Right lung (tissue), 5 donors: ENCODE measurements around the gene XRCC3. TPM values are rescaled to one million over a fixed set of nuclear protein-coding genes. Genes with fewer than 3 reads are reported as not detected.
A peak's percentile ranks its signal among the peaks of the same experiment; 100 is the strongest.
"Not testable (repeated sequence)": the region's sequence is repeated elsewhere in the genome, so short reads cannot be mapped to it uniquely, and the experiment has no call there.

ENCODE experiments used
- DNase-seq, 2 donors: peaks; one replicate each; pipeline ENCODE4 v3.0.0-alpha.2; 2013
- polyA plus RNA-seq, 5 donors: library from polyadenylated mRNA; unstranded; fragments of 120-200 nt; gene quantifications; one replicate each; pipeline versions ENCODE4 v1.2.1 to v1.2.3, GENCODE V29; 2013; ENCODE audit warnings: inconsistent platforms in 1 of 5, low replicate concordance in 1 of 5; ENCODE audit not compliant: insufficient read length in 5 of 5, insufficient read depth in 1 of 5

The XRCC3 gene
- polyA plus RNA-seq, 5 donors: 16.5 to 26.7 (median 21.3) TPM

DNA sequence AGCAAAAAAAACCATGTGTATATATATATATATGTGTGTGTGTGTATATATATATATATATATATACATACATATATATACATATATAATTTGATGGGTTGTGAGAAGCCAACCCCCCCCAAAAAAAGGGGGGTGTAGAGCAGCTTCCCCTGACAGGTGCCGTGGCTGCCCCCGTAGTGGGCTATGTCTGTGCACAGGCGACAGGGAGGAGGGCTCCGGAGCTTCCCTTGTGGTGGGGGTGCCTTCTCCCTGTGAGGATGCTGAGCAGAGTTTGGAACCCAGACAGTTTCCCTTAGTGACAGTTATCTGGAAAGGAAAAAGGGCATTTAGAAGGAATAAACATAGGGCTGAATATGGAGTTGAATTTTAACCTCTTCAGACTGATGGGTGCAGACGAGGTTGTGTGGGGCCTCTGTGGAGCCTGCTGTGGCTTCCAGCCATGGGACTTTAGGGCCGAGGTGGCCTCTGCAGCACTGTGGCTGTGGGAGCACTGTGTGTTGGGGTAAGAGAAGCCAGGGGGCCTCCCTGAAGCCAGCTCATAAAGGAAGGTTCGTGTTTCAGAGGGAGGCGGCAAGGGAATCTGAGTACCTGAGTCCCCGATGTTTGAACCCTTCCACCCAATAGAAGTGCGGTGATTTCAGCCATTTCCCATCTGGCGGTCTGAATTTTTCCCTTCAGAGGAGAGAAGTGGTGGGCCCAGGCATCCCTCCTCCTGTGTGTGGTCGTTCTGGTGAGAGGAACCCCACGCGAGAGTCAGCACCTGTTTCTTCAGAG lies 19.8 kb downstream of the XRCC3 start:
- no peak for DNase-seq

GRCh38 chr14:103694572-103695026 lies 20.7 kb downstream of the XRCC3 start:
- no peak for DNase-seq

DNA sequence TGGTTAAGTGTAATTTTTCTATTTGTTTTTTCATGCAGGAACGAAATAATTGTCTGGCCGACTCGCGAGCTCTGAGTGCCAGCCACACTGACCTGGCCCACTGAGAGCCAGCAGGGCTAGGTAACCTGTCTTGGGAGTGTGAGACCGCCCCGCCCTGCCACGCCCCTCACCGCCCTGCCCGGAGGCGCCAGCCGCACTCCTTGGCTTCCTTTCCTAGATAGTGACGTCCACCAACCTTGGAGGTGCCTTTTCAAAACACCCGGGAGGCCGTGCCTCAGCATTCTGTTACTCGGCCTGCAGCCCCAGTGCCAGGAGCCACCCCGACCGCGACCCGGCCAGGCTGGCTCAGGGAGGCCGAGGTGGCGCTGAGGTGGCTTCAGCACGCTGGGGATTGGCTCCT lies 21.7 kb downstream of the XRCC3 start:
- DNase-seq: no peak

DNA sequence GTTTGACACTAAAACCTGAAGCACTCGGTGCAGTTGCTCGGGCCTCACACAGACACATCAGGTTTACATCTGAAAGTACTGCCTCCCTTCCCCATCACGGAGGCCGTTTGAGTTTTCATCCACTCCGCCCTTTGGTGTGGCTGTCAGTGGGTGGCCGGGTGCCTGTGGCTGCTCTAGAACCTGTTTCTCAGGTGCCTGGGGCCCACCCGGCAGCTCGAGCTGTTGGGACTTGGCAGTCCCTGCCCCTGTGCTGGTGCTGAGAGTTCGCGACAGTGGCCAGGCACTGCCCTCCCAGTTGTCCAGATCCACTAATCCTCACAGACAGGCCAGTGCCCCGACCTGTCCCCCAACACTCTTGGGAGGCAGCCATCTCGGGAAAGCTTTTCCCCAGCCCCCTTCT lies 22.4 kb downstream of the XRCC3 start:
- DNase-seq: no peak

DNA sequence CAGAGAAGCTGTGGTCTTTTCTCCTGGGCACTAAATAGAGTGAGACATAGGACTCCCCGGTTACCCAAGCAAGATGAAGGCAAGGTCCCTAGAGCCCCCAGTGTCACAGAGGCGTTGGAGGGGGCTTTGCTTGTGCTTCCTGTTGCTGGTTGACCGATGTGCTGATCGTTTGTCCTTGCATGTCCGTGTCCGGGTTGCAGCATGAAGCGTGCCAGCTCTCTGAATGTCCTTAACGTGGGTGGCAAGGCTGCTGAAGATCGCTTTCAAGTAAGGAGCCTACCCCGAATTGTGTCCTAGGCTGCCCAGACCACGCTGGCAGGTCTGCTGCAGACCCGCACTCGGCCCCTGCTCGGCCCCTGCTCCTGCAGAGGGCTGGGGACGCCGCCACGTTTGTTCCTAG lies 23.1 kb downstream of the XRCC3 start:
- DNase-seq: no peak

DNA sequence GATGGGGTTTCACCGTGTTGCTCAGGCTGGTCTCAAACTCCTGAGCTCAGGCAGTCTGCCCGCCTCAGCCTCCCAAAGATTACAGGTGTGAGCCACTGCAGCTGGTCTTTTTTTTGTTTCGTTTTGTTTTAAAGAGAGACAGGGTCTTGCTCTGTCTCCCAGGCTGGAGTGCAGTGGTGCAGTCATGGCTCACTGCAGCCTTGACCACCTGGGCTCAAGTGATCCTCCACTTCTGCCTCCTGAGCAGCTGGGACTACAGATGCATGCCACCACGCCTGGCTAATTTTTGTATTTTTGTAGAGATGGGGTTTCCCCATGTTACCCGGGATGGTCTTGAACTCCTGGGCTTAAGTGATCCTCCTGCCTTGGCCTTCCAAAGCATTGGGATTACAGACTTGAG lies 23.6 kb downstream of the XRCC3 start:
- not testable (repeated sequence) for DNase-seq

GRCh38 chr14:103690332-103690731 lies 24.9 kb downstream of the XRCC3 start:
- DNase-seq: no peak

DNA sequence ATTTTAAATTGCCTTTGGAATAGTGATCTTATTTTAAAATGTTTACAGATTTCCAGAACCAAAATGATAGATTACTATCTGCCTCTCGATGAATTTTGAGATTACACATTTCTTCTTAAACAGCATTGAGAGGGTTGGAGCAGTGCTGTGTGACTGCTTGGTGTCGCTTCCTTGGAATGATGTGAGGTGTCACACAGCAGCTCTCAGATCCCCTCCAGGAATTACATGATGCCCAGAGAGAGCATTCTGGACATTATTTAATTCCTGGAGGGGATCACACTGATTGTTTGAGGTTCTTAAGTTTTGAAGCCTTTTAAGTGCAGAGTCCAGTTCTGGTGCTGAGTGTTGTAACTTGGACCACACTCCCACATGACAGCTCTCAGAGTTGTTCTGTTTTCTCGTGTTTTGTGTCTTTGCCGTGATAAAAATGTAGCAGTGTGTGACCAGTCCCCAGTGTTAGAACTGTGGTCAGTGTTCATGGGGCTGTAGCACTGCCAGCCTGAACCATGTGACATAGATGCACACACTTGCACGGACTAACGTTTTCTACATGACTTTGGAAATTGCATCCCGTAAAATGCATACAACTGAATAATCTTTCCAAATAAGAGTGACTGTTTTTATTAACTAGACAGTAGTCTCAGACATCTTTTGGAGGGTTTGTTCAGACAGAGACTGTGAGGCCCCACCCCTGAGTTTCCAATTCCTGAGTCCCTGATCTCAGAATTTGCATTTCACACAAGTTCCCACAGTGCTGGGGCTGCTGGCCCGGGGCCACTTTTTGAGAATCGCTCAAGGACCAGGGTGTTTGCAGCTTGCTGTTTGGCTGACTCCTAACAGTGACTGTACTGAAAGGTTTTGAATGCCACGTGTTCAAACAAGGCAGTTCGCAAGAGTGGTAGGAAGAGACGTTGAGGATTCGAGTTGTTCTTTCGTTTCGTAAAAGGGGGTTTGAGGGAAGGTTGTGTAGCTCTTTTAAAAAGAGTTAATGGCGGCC lies 26.0 kb downstream of the XRCC3 start:
- DNase-seq: peak in 1 of 2 donors; percentile 46

DNA sequence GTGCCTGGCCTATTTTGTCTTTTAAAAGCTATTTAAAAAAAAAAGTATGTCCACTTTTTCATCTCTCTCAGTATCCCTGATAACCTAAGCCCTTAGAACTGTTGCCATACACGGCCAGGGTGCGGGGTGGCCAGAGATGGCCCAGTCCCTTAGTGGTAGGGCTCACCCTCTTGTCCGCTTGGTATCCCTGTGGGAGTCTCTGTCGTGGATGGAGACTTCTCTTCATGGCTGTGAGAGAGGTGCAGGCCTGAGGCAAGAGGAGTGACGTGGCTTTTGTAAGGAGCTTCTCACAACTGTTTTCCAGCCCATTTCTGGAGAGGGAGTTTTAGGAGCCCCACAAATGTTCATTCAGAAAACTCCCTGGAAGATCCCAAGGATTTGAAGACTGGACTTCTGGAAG lies 26.8 kb downstream of the XRCC3 start:
- DNase-seq: no peak

GRCh38 chr14:103687712-103688111 lies 27.5 kb downstream of the XRCC3 start:
- DNase-seq: no peak

GRCh38 chr14:103686831-103687485 lies 28.3 kb downstream of the XRCC3 start:
- DNase-seq: no peak

GRCh38 chr14:103685276-103686211 lies 29.7 kb downstream of the XRCC3 start:
- no peak for DNase-seq

- DNase-seq: no peak
Observed at GRCh38 chr14:103684871-103685270, 30.4 kb downstream of the XRCC3 start.

DNA sequence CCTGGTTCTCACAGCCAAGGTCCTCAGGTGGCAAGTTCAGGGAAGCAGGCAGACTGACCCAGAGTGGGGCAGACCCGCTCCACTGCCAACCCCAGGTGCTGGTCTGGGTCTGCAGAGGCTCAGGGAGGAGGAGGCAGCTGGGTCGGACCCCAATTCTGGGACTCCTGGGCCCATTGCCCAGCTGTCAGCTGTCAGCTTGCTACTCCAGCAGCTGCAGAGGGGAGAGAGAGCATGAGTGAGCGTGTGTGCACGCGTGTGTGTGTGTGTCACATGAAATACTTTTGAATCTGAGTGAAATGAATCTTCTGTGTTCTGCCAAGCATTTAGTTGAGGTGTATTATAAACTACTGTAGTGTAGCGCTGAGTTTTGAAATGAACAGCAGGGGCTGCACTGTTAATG lies 30.8 kb downstream of the XRCC3 start:
- no peak for DNase-seq

GRCh38 chr14:103683139-103683538 lies 32.1 kb downstream of the XRCC3 start:
- DNase-seq: no peak

DNA sequence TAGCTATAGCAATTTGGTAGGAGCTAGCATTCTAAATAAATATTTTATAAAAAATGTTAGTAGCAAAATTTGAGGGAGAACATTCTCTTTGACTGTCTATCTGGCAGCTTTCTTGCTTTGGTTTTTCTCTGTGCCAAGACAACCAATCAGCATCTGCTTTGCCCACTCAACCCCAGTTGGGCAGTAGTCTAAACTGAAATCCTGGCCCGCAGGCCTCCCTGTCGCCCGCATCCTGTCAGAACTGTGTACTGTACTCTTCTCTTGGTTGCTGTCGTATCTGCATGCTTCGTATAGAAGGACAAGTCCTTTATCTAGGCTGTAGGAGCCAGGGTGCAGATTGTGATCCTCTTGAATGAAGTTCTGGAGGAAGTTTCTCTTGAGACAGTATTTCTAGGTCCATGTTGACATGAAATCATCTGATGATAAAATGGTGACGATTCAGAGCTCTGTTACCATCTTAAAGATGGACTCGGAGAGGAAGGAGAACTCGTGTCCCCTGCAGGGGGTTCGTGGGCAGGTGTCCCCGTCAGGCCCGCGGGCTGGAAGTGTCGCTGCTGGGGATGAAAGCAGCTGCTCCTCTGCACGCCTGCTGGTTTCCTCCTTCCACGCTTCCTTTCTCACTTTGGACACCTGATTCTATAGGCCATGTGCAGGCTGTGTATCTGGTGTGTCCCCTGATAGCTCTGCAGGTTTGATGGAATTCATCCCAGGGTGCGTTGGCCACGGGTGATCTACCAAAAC lies 34.6 kb downstream of the XRCC3 start:
- no peak for DNase-seq

GRCh38 chr14:103679351-103679750 lies 35.9 kb downstream of the XRCC3 start:
- DNase-seq: no peak

- no peak for DNase-seq
Observed at GRCh38 chr14:103676881-103677675, 38.2 kb downstream of the XRCC3 start.

DNA sequence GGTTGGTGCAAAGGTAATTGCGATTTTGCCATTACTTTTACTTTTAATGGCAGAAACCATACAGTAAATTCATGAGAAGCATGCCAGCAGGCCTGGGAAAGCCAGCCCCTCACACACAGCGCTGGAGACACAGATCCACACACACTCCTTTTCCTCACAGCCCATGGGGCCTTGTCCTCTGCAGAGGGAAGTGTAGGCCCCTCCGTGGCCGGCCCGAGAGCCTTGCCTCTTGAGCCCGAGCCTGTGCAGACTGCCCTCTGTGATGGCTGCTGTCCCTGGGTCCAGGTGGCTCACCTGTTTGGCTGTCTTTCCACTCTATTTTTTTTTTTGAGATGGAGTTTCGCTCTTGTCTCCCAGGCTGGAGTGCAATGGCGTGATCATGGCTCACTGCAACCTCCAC lies 39.3 kb downstream of the XRCC3 start:
- DNase-seq: no peak
